ENCODE results near the gene SNX9. TPM values are rescaled to one million over a fixed set of nuclear protein-coding genes. Genes with fewer than 3 reads are reported as not detected.
A peak's percentile ranks its signal among the peaks of the same experiment; 100 is the strongest.

The SNX9 gene
- total and polyA plus RNA-seq, 7 donors = 18.4 to 30.7 (median 26.5) TPM

GRCh38 chr6:157868835-157869234 lies 45.8 kb downstream of the SNX9 start:
- H3K27me3 ChIP-seq (ENCODE audit: insufficient read depth in 3 of 3, low read length in 2 of 3) = peaks cover 0 to 3% (median 0%) of the 10 kb centered on the region in 3 donors
- DNase-seq = no peak
- TF ChIP-seq, protein P1, sequence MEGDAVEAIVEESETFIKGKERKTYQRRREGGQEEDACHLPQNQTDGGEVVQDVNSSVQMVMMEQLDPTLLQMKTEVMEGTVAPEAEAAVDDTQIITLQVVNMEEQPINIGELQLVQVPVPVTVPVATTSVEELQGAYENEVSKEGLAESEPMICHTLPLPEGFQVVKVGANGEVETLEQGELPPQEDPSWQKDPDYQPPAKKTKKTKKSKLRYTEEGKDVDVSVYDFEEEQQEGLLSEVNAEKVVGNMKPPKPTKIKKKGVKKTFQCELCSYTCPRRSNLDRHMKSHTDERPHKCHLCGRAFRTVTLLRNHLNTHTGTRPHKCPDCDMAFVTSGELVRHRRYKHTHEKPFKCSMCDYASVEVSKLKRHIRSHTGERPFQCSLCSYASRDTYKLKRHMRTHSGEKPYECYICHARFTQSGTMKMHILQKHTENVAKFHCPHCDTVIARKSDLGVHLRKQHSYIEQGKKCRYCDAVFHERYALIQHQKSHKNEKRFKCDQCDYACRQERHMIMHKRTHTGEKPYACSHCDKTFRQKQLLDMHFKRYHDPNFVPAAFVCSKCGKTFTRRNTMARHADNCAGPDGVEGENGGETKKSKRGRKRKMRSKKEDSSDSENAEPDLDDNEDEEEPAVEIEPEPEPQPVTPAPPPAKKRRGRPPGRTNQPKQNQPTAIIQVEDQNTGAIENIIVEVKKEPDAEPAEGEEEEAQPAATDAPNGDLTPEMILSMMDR (IDR thresholded peaks at IDR 0.05) = no peak
- peaks cover 0 to 31% of the 10 kb centered on the region in 2 donors for H3K36me3 ChIP-seq (ENCODE audit: insufficient read depth in 1 of 2, low read depth in 1 of 2)
- H3K4me1 ChIP-seq = peaks cover 18% of the 10 kb centered on the region
- H3K4me3 ChIP-seq = no peak overlapping the region
- intact Hi-C loops (cut with DNase I) = no loop called here
- H3K27ac ChIP-seq = no peak overlapping the region
- H3K9me3 ChIP-seq = no peaks in the 10 kb centered on the region
- ATAC-seq = no peak
- 72 to 81% (median 74%) methylated on average over 10 of the region's 10 CpGs for WGBS, 3 donors

DNA sequence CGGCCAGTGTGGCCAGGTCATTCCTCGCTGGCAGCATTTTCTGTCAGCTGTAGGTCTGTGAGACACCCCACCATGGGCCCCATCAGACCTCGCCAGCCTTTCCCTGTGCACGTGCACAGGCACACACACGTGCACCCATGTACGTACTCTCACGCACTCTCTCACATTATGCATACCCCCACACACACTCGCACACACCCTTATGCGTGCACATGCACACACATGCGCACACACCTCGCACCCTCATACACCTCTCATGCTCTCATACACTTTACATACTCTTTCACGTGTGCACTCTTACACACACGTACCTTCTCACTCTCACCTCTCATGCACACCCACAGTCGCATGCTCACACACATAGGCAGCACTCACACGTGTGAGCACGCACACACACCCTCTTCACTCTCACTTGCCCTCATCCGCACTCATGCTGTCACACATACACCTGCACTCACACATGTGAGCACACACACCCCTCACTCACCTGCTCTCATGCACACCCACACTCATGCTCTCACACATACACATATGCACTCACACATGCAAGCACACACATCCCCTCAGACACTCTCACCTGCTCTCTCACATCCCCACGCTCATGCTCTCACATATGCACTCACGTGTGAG lies 46.7 kb downstream of the SNX9 start:
- WGBS, 3 donors = 88 to 94% (median 92%) methylated on average over 19 of the region's 19 CpGs
- Histone ChIP-seq H3K4me3 (no peak overlapping the region), H3K4me1 (peaks cover 18% of the 10 kb centered on the region), H3K9me3 (no peaks in the 10 kb centered on the region), H3K36me3 (ENCODE audit: insufficient read depth in 1 of 2, low read depth in 1 of 2) (peaks cover 0 to 40% of the 10 kb centered on the region in 2 donors), H3K27ac (no peak overlapping the region), H3K27me3 (ENCODE audit: insufficient read depth in 3 of 3, low read length in 2 of 3) (peaks cover 0 to 3% (median 0%) of the 10 kb centered on the region in 3 donors)
- intact Hi-C loops (cut with DNase I) = loop anchor here in 1 of 2 donors (10.0 kb wide), 1 partner anchor 45 kb away; the partner anchor contains the start of gene SNX9
- ATAC-seq (no peak), DNase-seq (no peak)
- TF ChIP-seq, protein P1 (IDR thresholded peaks at IDR 0.05) = no peak

DNA sequence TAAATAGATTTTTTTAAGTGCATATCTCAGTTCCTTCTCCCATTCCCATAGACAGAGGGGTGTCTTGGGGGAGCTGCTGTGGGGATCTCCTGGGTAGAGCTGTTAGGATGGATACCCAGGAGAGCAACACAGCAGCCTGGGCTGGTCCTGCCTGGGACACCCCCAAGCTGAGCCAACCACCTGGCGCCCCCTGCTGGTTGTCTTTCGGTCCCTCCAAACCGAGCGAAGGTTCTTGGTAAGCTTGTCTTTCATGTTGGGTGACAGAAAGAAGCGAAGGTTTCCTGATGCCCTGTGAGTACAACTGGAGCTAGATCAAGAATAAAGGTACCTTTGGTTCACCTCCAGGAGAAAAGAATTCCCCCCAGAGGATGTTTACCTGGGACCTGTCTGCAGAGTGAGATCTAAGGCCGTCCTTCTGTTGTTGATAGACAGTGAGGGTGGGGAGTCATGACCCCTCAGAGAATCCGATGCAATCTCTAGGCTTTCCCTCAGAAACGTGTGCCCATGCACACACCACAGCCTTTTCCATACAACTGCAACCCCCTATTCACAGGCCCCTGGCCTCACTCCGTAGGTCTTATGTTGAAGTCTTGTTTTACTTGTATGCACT lies 50.8 kb downstream of the SNX9 start:
- ATAC-seq (peak; percentile 79 to 86 (median 86)), DNase-seq (peak; percentile 76 to 81)
- TF ChIP-seq, protein P1 (IDR thresholded peaks at IDR 0.05) = peak; percentile 82
- intact Hi-C loops (cut with DNase I) = loop anchor here (2.0 to 10.0 kb wide), 2 partner anchors 49 to 117 kb away; partner anchors contain the start of gene SNX9 (in 1 of the 2)
- no peak overlapping the region for H3K27ac ChIP-seq
- 61 to 73% (median 61%) methylated on average over 9 of the region's 9 CpGs for WGBS, 3 donors
- no peaks in the 10 kb centered on the region for H3K4me1 ChIP-seq
- no peaks in the 10 kb centered on the region for H3K9me3 ChIP-seq
- peaks cover 0 to 3% (median 0%) of the 10 kb centered on the region in 3 donors for H3K27me3 ChIP-seq (ENCODE audit: insufficient read depth in 3 of 3, low read length in 2 of 3)
- no peak overlapping the region for H3K4me3 ChIP-seq
- H3K36me3 ChIP-seq (ENCODE audit: insufficient read depth in 1 of 2, low read depth in 1 of 2) = peaks cover 5 to 63% of the 10 kb centered on the region in 2 donors

GRCh38 chr6:157877149-157877548 lies 54.1 kb downstream of the SNX9 start:
- WGBS, 3 donors = 89 to 94% (median 91%) methylated on average over 4 of the region's 4 CpGs
- Histone ChIP-seq H3K36me3 (ENCODE audit: insufficient read depth in 1 of 2, low read depth in 1 of 2) (peaks cover 5 to 58% of the 10 kb centered on the region in 2 donors), H3K4me3 (no peak overlapping the region), H3K27me3 (ENCODE audit: insufficient read depth in 3 of 3, low read length in 2 of 3) (no peaks in the 10 kb centered on the region), H3K9me3 (no peaks in the 10 kb centered on the region), H3K27ac (no peak overlapping the region), H3K4me1 (no peaks in the 10 kb centered on the region)
- intact Hi-C loops (cut with DNase I) = loop anchor here in 1 of 2 donors (10.0 kb wide), 1 partner anchor 52 kb away; the partner anchor contains the start of gene SNX9
- no peak for ATAC-seq
- DNase-seq = no peak
- TF ChIP-seq, protein P1 (IDR thresholded peaks at IDR 0.05) = no peak

Measured in psoas muscle (tissue), 8 donors.